Measurements from ENCODE around the gene TERT.
A peak's percentile ranks its signal among the peaks of the same experiment; 100 is the strongest.

TERT gene

GRCh38 chr5:1318659-1319251 is 23.9 kb upstream of the TERT start:
- peak in 1 of 5 experiments; percentile 0 for DNase-seq

DNA sequence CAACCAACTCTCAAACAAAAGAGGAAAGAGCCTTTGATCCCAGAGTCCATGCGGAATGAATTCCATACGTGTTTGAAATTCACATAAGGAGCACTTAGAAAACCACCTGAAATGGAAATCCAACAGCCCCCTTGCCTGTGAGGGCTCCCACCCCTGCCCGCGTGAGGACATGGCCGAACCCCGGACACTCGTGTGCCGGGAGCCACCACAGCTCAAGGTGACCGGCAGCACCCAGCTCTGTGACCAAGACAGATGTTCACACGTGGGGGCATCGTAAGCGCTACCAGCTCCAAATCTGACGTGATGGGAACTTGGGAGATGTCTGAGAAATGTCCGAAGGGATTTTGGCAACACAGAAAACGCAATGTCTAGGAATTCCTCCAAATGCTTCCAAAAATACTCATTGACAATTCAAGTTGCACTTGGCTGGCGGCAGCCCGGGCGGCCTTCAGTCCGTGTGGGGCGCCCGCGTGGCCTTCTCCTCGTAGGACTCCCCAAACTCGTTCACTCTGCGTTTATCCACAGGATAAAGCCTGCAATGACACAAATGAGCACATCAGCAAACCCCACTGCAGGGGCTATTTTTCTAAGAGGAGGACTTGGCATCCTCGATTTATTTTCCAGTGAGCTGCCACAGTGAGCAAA is 23.2 kb upstream of the TERT start:
- no peak for DNase-seq

DNA sequence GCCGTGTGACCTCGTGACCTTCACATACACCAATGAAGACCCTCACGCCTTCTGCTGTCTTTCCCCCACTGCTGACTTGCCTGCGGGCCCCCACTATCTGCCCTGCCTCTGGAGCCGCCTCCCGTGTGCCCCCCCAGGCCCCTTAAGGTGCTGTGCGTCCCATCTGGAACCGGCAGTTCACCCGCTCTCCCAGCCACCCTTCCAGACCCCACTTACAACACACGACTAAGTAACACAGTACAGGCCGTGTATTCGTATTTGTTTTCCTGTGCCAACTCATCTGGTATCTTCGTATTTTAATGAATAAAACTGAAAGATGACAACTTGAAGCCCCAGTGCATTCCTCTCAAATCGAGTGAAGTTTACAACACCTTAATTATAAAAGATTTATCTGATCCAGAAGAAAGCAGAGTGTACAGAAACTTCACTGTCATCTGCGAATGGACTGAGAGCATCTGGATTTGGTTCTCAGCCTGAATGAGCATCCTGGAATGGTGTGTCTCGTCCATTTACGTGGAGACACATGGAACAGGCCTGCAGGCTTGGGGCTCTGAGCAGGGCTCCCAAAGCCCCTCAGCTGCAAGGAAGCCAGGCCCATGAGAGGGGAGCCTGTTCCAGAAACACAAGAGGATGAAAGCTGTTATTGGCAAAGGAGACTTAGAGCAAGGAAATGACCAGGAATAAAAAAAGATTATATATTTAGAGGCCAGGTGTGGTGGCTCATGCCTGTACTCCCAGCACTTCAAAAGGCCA is 21.9 kb upstream of the TERT start:
- no peak for DNase-seq

GRCh38 chr5:1315709-1316587 is 21.1 kb upstream of the TERT start:
- peak in 4 of 5 experiments; percentile 4 to 95 (median 50) for DNase-seq

DNA sequence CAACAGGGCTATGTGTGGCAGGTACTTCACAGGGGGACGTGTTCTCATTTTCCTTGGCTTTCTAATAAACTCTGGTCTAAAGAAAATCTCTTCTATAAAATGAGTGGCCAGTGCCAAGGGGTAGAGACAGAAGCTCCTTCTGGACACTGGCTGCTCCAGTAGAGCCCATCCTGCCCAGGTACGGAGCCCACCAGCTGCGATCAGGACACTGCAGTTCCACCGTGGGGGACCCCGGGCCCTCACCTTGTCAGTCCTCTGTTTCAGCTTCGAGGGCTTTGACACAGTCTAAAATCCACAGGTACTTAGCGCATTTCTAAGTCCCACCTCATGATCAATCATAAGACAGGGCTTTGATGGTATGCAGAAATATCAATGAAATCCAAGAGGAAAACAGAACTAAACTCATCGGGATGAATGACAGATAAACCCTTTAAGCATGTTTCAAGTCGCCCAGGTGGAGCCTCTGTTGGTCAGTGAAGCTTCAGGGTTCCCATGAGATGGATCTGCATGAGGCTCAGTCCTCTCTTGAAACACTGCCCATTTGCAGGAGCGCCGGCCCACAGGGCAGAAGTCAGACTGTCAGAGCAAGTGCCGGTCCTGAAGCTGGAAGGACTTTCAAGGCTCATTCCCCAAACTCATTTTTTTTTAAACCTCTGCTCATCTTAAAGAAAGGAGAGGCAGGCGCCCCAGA is 20.3 kb upstream of the TERT start:
- peak in 1 of 5 experiments; percentile 0 for DNase-seq

GRCh38 chr5:1314564-1314982 is 19.7 kb upstream of the TERT start:
- no peak for DNase-seq

DNA sequence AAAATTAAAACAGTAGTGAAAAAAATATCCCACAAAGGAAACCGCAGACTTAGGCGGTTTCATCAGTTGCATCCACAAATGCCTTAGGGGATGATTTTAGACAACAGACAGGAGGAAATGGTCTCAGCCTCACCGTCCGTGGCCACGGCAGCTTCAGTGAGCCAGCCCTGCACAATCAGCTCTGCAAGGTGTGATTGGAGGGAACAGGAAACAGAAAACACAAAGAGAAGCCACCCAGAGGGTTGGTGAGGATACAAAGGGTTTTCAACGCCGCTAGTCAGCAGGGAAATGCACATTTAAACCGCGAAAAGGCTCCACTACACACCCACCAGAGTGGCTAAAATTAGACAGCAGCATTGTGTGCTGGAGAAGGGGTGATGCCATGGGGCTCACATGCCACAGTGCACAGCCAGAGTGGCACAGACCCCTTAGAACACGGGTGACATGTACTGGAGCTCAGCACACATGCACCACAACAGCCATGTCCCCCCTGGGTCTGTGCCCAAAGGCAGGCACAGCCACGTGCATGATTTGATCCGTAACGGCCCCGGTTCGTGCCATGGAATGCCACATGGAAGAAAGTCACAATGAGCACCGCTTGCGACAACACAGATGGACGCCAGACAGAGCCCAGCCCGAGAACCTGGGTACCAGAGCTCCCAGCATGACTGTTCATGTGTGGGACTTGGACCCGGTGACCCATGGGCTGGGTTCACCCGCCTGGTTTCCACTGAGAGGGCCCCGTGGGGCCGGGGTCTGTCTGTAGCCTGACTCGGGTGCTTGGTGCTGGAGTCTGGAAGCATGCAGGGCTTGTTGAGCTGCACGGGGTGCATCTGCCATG is 18.3 kb upstream of the TERT start:
- DNase-seq: peak in 3 of 5 experiments; percentile 1 to 94 (median 77)

DNA sequence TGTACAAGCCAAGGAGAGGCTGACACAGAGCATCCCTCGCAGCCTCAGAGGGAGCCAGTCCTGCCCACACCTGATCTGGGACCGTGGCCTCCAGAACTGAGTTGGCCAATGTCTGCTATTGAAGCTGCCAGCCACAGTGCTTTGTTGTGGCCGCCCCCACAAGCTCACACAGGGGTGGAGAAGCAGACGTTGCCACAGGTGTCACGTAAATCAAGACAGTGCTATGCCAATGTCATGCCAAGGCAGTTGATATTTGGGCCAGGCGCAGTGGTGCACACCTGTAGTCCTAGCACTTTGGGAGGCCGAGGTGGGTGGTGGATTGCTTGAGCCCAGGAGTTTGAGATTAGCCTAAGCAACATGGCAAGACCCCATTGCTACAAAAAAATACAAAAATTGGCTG is 17.3 kb upstream of the TERT start:
- peak in 4 of 5 experiments; percentile 0 to 72 (median 48) for DNase-seq

DNA sequence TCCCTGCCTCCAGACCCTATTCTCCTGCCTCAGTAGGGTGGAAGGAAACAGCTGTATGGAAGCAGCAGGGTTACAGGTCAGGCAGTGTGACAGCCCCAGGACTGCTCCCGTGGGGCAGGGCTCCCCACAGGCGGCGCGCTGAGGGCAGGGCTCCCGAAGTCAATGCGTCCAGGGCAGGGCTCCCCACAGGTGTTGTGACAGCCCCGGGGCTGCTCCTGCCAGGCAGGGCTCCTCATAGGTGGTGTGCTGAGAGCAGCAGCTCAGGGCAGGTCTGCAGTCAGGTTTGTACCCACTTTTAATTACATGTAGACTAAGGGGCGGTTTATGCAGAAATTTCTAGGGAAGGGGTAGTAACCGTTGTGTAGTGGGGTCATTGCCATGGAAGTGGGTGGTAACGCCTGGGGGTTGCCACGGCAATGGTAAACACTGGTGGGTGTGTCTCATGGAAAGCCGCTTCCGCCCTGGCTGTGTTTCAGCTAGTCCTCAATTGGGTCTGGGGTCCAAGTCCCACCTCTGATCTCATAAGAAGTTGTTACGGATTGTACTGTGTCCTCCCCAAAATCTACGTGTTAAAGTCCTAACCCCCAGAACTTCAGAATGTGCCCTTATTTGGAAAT is 16.7 kb upstream of the TERT start:
- no peak for DNase-seq

DNA sequence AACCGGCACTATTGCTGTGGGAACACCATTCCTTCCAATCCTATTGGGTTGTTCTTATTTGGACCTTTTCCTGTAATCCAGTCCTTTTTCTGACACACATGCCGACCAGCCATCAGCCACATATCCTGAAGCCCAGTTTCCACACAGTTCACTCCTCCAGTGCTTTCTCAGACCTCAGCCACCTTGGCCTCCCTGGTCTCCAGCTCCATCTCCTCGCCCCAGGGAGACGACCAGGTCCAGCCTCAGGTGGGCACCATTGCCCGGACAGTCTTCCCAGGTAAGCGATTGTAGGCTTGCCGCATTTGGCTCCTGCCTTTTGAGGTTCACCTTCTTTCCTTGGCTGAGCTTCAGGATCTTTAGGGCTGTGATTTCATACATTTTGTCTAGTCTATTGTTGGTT is 15.2 kb upstream of the TERT start:
- DNase-seq: no peak

- DNase-seq: no peak
These were observed 9.2 kb upstream of the TERT start for GRCh38 chr5:1304033-1304432.

DNA sequence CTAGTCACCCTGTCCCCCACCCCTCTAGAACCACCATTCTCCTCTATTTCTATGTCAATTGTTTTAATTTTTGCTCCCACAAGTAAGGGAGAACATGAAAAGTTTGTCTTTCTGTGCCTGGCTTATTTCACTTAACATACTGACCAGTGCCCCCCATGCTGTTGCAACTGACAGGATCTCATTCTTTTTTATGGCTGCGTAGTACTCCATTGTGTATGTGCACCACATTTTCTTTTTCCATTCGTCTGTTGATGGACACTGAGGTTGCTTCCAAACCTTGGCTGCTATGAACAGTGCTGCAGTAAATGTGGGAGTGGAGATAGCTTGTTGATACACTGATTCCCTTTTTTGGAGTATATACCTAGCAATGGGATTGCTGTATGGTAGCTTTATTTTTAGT is 7.4 kb upstream of the TERT start:
- DNase-seq: no peak

GRCh38 chr5:1300581-1301083 is 5.8 kb upstream of the TERT start:
- DNase-seq: no peak

DNA sequence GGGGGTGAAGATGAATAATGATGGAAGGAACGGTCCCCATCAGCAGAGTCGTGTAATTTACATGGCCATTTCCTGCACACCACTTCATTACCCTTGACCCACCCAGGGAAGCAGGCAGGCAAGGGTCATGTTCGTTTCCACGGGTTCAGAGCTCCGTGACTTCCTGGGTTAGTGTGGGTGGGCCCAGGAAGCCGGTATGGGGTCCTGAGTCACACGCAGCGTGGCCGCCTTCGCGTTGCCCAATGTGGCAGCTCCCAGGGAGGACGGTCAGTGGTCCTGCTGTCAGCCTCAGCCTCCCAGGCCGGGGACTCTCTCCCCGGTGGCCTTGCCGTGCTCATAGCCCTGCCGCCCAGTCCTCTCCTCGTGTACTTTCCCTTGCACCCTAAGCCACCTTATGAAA is 5.1 kb upstream of the TERT start:
- no peak for DNase-seq

GRCh38 chr5:1299511-1299850 is 4.6 kb upstream of the TERT start:
- DNase-seq: no peak

DNA sequence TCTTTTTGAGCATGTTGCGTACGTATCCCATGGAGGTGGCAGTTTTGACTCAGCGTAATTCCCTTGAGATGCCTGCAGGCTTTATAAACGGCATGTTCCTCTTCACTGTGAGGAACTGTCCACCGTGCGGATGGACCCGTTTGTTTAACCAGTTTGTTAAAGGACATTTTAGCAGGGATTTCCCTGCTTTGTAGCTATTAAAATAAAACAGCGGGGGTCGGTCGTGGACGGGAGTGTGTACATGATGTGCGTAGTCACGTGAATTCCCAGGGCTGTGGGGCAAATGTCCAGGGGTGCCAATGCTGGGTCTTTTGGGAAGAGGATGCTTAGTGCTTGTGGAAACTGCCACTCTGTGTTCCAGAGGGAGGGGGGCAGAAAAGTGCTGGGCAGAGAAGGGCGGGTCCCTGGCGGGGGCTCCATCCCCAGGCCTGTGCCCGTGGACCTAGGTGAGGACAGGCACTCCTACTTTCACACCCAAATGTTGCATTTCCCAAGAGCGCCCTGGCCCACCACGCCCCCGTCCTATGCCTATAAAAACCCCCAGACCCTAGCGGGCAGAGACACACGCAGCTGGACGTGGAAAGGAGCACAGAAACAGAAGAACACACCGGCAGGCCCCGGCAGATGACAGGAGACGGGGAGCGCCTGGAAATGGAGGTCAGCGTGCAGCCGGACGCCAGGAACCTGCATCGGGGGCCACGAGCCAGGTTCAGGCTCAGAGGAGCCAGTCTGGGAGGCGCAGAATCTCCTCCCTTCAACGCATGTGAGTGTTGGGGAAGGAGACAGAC is 4.0 kb upstream of the TERT start:
- no peak for DNase-seq

- DNase-seq: no peak
These were observed 3.2 kb upstream of the TERT start for GRCh38 chr5:1298067-1298551.

GRCh38 chr5:1297243-1297642 is 2.4 kb upstream of the TERT start:
- no peak for DNase-seq

- DNase-seq: no peak
These were observed 776 bp upstream of the TERT start for GRCh38 chr5:1295650-1296037.
